Germinal center (tissue), 1 donor: ENCODE data around the gene ERC1.
"Not testable (repeated sequence)": the region's sequence is repeated elsewhere in the genome, so short reads cannot be mapped to it uniquely, and the experiment has no call there.

Source experiments
- DNase-seq: peaks from one replicate; pipeline ENCODE4 v3.0.0; 2012; ENCODE audit warnings: mixed read lengths, low spot score

Gene ERC1

GRCh38 chr12:1289371-1290155 lies 298.5 kb downstream of the ERC1 start:
- no peak for DNase-seq

DNA sequence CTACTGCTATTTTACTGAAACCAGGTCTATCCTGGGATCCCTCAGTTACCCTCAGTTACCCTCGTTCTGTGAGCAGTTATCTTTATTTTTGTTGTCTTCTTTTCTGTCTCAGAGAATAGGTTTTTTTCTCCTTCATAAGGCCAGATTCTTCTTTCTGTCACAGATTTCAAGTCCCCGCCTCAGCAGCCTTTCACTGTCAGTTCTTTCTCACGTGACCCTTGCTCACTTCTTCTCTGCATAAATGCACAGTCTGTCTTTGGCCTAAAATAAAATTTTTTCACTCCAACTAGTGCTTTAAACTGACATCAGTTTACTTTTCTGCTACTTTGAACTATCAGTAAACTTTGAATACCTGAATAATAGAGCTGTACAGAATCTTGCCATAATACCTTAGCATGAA lies 299.7 kb downstream of the ERC1 start:
- DNase-seq, result no peak

DNA sequence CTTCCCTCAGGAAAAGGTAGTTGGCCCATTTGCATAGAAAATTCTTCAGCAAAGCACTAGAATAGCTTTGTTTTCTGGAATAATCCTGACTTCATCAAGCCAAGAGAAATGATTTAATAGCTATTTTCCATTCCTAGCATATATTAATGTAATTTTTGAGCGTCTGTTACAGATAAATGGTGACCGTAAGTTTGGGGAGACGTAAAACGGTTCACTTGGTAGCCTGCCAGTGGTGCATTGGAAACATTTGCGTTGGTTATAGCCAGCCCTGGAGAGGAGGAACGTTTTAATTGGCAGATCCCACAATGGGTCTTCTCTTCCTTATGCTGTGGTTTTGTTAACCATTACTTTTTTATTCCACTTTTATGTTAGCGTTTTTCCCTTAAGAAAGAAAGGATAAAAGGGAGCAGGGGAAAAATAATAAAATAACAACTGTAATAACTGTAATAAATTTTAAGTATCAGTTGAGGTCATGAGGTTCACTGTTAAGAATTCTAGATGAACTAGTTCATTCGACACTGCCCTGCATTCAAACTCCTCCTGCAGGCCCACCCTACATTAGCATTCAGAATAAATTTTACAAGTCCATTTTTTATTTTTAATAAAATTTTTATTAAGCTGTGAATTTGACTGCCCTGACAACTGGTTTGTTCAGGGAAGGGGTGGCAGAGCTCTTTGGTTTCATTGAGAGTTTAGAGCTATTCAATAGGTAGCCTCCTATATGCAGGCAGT lies 300.7 kb downstream of the ERC1 start:
- DNase-seq, result no peak

DNA sequence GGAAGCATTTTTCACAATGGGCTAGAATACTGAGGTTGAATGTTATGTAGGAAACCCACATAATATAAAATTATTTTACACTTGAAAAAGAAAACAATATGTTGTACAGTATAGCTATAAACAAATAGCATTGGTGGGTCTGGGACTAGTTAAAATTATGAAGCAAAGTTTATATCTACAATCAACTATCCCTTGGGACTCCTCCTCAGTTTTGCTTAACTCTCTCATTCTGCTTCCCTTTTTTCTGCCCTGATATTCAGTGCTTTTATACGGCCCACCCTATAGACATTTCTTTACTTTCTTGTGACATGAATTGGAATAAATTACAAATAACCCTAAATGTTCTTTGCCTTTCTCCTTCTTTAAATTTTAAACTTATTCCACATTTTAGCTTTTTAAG lies 302.9 kb downstream of the ERC1 start:
- no peak for DNase-seq

GRCh38 chr12:1297206-1297605 lies 306.2 kb downstream of the ERC1 start:
- no peak for DNase-seq

- no peak for DNase-seq
Observed at GRCh38 chr12:1297639-1298175, 306.7 kb downstream of the ERC1 start.

- no peak for DNase-seq
Observed at GRCh38 chr12:1300460-1300859, 309.4 kb downstream of the ERC1 start.

DNA sequence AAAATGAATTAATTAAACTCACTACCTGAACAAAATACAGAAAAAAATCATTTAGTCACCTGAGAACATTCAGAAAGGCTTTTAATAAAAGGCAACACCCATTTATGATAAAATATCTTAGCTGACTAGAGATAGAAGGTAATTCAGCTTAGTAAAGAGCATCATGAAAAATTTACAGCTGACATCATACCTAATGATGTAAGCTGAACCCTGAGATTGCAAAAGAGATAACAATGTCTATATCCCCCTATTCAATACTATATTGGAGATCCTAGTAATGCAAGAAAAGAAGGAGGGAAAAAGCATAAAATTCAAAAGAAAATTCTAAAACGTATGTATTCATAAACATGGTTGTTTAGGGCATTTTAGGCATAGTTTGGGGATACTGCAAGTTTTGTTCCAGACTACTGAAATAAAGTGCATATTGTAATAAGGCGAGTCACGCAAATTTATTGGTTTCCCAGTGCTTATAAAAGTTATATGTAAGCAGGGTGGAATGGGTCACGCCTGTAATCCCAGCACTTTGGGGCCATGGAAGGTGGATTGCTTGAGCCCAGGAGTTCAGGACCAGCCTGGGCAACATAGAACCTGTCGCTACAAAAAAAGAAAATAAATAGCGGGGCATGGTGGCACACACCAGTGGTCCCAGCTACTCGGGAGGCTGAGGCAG lies 311.3 kb downstream of the ERC1 start:
- no peak for DNase-seq

- DNase-seq, result no peak
Observed at GRCh38 chr12:1305063-1305434, 314.0 kb downstream of the ERC1 start.

DNA sequence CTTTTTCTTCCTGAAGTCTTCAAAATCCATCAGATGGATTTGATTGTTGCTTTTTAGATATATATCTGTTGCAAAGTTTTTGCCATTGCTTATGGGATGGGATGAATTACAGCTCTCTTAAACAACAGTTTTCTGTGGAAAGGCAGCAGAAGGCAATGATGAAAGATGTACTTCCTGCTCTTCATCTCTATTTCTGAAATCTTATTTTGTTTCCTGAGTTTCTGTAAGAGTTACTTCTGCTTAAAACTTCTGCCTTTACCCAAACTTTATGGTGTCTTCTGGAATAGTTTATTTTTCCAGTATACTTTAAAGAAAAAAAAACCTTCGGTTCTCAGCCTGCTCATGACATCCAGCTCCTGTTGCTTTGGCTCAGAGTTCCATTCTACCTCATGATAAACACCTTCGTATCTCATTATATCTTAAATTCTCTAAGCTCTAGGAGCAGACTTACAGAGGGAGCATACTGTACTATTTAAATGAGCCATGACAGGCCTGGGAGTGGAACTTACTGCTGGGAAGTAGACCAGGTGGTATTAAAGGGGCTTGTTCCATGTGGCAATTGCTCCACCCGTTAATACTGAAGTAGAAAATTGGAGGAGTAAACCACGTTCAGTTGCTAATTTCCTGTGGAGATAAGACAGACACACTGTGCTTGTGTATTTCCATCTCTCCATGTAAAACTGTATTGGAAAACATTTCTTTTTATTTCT lies 314.9 kb downstream of the ERC1 start:
- no peak for DNase-seq

DNA sequence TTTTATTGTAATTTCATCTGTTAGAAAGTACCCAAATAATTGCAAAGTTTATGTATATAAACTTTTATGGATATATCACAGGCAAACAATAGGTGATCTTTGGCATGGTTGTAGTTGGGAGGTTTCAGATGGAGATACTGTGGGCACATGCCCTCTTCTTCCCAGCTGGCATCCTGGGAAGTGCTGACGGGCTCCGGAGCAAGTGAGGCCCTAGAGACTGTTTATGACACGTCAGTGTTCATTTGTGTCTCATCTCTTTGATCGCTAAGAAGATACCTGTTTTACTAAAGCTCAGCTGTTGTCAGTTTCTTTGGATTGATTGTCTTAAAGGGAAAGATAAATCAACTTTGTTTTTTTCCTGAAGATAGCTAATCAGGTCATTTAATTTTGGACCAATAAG lies 315.8 kb downstream of the ERC1 start:
- no peak for DNase-seq

- no peak for DNase-seq
Observed at GRCh38 chr12:1307796-1308195, 316.8 kb downstream of the ERC1 start.

- DNase-seq, result no peak
Observed at GRCh38 chr12:1309613-1310012, 318.6 kb downstream of the ERC1 start.

DNA sequence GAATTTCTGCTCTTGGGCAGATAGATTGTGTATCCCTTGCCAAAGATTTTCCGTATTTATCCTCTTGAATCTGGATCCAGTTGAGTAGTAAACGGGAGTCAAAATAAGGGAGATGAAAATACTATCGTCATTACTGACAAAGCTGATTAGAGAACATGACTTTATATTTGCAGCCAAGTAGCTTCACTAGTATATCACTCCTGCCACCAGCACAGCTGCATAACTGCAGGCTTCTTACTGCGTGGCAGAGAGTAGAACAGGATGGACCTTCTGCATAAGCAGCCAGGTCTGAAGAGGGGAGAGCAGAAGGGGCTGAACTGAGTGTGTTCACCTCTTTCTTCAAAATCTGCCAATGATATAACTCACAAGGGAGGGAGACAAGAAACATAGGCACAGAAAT lies 319.6 kb downstream of the ERC1 start:
- DNase-seq, result no peak

DNA sequence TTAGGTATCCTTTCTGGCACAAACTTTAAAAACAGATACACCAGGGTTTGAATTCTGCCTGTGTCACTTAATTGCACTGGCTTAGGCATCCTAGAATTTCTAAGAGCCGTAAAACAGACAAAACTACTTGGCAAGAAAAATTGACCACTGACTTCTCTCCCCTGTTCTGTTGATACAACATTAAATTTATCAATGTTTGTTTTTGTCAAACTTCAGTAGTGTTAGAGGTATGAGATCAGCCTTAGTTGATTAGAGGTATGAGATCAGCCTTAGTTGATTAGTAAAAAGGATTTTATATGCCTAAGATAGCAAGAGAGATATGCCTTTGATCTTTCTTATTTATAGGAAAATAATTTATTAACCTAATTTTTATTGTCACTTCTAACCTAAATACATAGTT lies 320.1 kb downstream of the ERC1 start:
- no peak for DNase-seq

- DNase-seq, result no peak
Observed at GRCh38 chr12:1313906-1314305, 322.9 kb downstream of the ERC1 start.

DNA sequence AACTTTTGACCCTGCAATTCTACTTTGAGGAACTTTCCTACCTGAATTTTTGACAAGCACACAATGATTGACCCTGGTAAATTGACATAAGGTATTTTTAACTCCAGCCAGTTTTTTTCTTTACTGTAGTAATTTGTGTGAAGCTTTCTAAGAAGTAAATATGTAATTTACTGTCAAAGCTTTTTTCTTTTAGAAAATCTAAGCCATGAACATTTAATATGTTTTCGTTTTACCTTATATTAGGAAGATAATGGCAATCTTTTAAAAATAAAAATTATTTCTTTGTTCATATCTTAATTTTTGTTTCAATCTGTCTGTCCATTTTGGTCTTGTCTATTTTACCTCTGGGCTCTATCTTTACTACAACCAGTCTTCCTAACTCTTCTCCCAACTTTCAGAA lies 323.5 kb downstream of the ERC1 start:
- DNase-seq, result no peak

GRCh38 chr12:1316991-1317390 lies 326.0 kb downstream of the ERC1 start:
- not testable (repeated sequence) for DNase-seq

DNA sequence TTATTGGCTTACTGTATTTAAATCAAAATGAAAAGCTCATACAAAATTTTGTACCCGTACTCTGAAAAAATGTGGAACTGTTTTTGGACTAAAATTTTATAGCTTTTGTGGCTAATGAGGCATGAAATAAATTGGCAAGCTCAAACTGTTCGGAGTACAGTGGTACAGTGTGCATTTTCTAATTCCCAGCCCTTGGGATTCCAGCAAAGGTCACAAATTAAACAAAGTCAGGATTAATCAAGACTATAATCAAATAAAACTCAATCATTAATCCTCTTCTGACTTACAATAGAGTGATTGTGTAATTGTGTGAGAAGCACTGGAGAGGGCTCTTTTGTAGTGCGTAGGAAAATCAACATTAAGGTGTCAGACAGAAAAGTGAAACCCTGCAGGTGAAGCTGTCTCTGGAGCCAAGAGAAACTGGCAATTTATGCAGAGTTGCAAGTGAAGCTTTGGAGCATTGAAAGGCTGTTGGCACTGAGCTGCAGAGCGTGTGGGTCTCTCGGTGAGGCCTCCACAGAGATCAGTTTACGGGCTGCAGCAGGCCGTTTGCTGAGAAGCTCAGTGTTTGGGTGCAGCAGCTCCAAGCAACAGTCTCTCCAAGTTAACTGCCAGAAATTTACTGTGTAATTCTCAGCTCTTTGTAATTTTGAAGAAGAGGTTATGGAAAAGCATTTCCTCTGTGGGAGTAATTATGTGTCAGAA lies 327.5 kb downstream of the ERC1 start:
- DNase-seq, result no peak

GRCh38 chr12:1319212-1319611 lies 328.2 kb downstream of the ERC1 start:
- no peak for DNase-seq

GRCh38 chr12:1320021-1320420 lies 329.0 kb downstream of the ERC1 start:
- DNase-seq, result no peak

DNA sequence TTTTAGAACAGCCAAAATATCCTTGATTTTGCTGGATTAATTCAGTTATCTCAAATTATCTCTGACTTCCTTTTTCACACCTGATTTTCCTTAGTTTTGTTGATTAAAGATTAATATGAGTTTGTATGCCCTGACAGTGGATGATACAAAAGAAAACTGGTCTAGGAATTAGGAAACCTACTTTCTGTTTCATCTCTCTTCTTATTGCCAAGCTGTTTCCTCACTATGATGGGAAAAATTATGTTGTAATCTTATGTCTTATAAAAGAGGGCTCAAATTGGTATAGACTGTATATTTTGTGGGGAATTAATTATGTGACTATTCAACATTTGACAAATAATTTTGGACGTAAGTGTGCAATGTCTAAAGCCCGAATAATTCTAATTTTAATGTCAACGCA lies 331.8 kb downstream of the ERC1 start:
- no peak for DNase-seq
